HG03095 (cell line): Measurements from ENCODE around the gene DDX1.

Experiments used
- ATAC-seq: cut with Tn5 transposase; IDR thresholded peaks from one replicate; pipeline ENCODE4 v1.9.1; 2021; ENCODE audit warnings: moderate library complexity; ENCODE audit not compliant: unreplicated experiment

DDX1 gene

GRCh38 chr2:15642815-15643500 is 51.3 kb downstream of the DDX1 start:
- no peak for ATAC-seq

GRCh38 chr2:15643791-15644585 is 52.3 kb downstream of the DDX1 start:
- no peak for ATAC-seq

GRCh38 chr2:15645300-15645699 is 53.6 kb downstream of the DDX1 start:
- ATAC-seq: no peak

GRCh38 chr2:15645720-15646385 is 54.2 kb downstream of the DDX1 start:
- ATAC-seq: no peak

GRCh38 chr2:15646661-15647060 is 55.0 kb downstream of the DDX1 start:
- no peak for ATAC-seq

GRCh38 chr2:15647622-15648590 is 56.2 kb downstream of the DDX1 start:
- no peak for ATAC-seq

GRCh38 chr2:15648593-15649525 is 57.2 kb downstream of the DDX1 start:
- no peak for ATAC-seq

GRCh38 chr2:15649561-15650255 is 58.0 kb downstream of the DDX1 start:
- ATAC-seq: no peak

- ATAC-seq: no peak
These were observed 59.1 kb downstream of the DDX1 start for GRCh38 chr2:15650616-15651366.

GRCh38 chr2:15651367-15651727 is 59.7 kb downstream of the DDX1 start:
- ATAC-seq: no peak

GRCh38 chr2:15652252-15652651 is 60.6 kb downstream of the DDX1 start:
- no peak for ATAC-seq

- ATAC-seq: no peak
These were observed 61.1 kb downstream of the DDX1 start for GRCh38 chr2:15652801-15653200.

- ATAC-seq: no peak
These were observed 62.4 kb downstream of the DDX1 start for GRCh38 chr2:15653806-15654726.

- no peak for ATAC-seq
These were observed 63.0 kb downstream of the DDX1 start for GRCh38 chr2:15654727-15655073.

GRCh38 chr2:15655123-15655887 is 63.6 kb downstream of the DDX1 start:
- no peak for ATAC-seq

GRCh38 chr2:15656090-15656489 is 64.4 kb downstream of the DDX1 start:
- no peak for ATAC-seq

GRCh38 chr2:15657759-15658158 is 66.1 kb downstream of the DDX1 start:
- ATAC-seq: no peak
